IMR-90 (cell line): ENCODE data around the gene BCHE.

Experiments used
- BHLHE40 ChIP-seq: fragments of 150-350 bp; IDR thresholded peaks from 2 replicates; pipeline ENCODE4 v1.6.1; 2016; ENCODE audit warnings: mild to moderate bottlenecking, low read depth, low read length
- CTCF ChIP-seq: conservative IDR thresholded peaks from 2 replicates; pipeline ENCODE4 v1.5.1; 2012; ENCODE audit warnings: mild to moderate bottlenecking, low read depth, low read length, improper control_type of control experiment
- MAFK ChIP-seq: IDR thresholded peaks from 2 replicates; pipeline ENCODE4 v1.6.1; 2012; ENCODE audit warnings: low read depth, low read length, improper control_type of control experiment
- POLR2A ChIP-seq: IDR thresholded peaks from 2 replicates; pipeline ENCODE4 v1.6.1; 2012; ENCODE audit warnings: mild to moderate bottlenecking, low read depth, low read length
- RAD21 ChIP-seq: IDR thresholded peaks from 2 replicates; pipeline ENCODE4 v1.6.1; 2012; ENCODE audit warnings: low read length, improper control_type of control experiment
- RFX5 ChIP-seq: IDR thresholded peaks from 2 replicates; pipeline ENCODE4 v1.8.0; 2012; ENCODE audit warnings: low read depth, mild to moderate bottlenecking, low read length, moderate library complexity
- TF ChIP-seq, protein P1 (sequence below): fragments of 150-350 bp; IDR thresholded peaks from 2 replicates; pipeline ENCODE4 v1.6.1; 2016; ENCODE audit warnings: low read depth, mild to moderate bottlenecking, low read length, moderate library complexity, borderline replicate concordance

DNA sequence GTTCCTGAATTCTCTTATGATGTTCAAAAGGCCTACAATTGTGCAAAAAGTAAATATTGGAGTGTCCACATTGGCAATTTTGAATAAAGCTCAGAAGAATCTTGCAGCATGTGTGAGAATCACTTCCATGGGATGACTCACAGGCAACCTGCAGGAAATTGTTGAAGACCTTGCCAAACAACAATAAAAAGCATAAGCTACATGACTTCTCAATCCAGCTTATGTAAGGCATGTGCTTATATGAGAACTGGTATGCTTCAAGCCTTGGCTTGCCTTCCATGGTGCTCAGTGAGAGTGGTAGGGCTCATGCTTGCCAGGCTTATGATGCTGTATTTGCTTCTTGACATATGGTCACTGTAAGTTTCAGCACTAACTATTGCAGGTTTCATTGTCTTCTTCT lies 18.4 kb upstream of the BCHE start:
- TF ChIP-seq RAD21 (no peak), CTCF (no peak), BHLHE40 (no peak), RFX5 (no peak), POLR2A (no peak), MAFK (no peak)
- TF ChIP-seq, protein P1, sequence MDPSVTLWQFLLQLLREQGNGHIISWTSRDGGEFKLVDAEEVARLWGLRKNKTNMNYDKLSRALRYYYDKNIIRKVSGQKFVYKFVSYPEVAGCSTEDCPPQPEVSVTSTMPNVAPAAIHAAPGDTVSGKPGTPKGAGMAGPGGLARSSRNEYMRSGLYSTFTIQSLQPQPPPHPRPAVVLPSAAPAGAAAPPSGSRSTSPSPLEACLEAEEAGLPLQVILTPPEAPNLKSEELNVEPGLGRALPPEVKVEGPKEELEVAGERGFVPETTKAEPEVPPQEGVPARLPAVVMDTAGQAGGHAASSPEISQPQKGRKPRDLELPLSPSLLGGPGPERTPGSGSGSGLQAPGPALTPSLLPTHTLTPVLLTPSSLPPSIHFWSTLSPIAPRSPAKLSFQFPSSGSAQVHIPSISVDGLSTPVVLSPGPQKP: no peak
